SU-DHL-6 (cell line): Measurements from ENCODE around the gene ATP6V1B1.

ENCODE experiments used
- H2AFZ ChIP-seq: fragments of 200-600 bp; sonication (generic); 2 replicates; pipeline ENCODE4 v1.6.1; 2014; ENCODE audit warnings: low read depth, mild to moderate bottlenecking, moderate library complexity, mixed read lengths, antibody characterized with exemption, low read length; ENCODE audit not compliant: severe bottlenecking
- H3F3A ChIP-seq: fragments of 200-600 bp; shearing (Covaris generic); 2 replicates; pipeline ENCODE4 v1.6.0; 2016; ENCODE audit warnings: antibody characterized with exemption, mild to moderate bottlenecking; ENCODE audit not compliant: insufficient read depth
- H3K27ac ChIP-seq: fragments of 200-600 bp; sonication (generic); 2 replicates; pipeline ENCODE4 v1.5.1; 2016; ENCODE audit warnings: low read depth, mild to moderate bottlenecking, low read length, moderate library complexity, mixed read lengths
- H3K27me3 ChIP-seq: fragments of 200-600 bp; sonication (generic), shearing (Covaris generic); 2 replicates; pipeline ENCODE4 v1.6.0; 2014; ENCODE audit warnings: mild to moderate bottlenecking, low read length
- H3K36me3 ChIP-seq: fragments of 200-600 bp; sonication (generic); 2 replicates; pipeline ENCODE4 v1.6.1; 2014; ENCODE audit warnings: mild to moderate bottlenecking, low read length, mixed read lengths
- H3K4me2 ChIP-seq: fragments of 300-600, 200-600 bp; shearing (Covaris generic), sonication (generic); 2 replicates; pipeline ENCODE4 v1.6.0; 2014; ENCODE audit warnings: low read length, low read depth, mild to moderate bottlenecking; ENCODE audit not compliant: poor library complexity, severe bottlenecking
- H3K4me3 ChIP-seq: fragments of 200-600 bp; sonication (generic); 2 replicates; pipeline ENCODE4 v1.5.1; 2014; ENCODE audit warnings: antibody characterized with exemption, low read length, mild to moderate bottlenecking, mixed read lengths; ENCODE audit not compliant: insufficient read depth, poor library complexity, severe bottlenecking
- H3K79me2 ChIP-seq: fragments of 200-600 bp; sonication (generic); 2 replicates; pipeline ENCODE4 v1.6.1; 2014; ENCODE audit warnings: mild to moderate bottlenecking, low read length, moderate library complexity; ENCODE audit not compliant: insufficient read depth
- H3K9ac ChIP-seq: fragments of 200-600 bp; sonication (generic); 2 replicates; pipeline ENCODE4 v1.7.0; 2014; ENCODE audit warnings: mild to moderate bottlenecking, low read length
- H3K9me2 ChIP-seq: fragments of 200-600 bp; sonication (generic); replicated peaks from 2 replicates; pipeline ENCODE4 v1.6.1; 2014; ENCODE audit warnings: low read length; ENCODE audit not compliant: insufficient read depth
- H3K9me3 ChIP-seq: fragments of 200-600 bp; sonication (generic); 2 replicates; pipeline ENCODE4 v1.6.1; 2014; ENCODE audit warnings: low read length, mixed read lengths; ENCODE audit not compliant: insufficient read depth
- H4K20me1 ChIP-seq: fragments of 200-600 bp; sonication (generic); 2 replicates; pipeline ENCODE4 v1.6.1; 2014; ENCODE audit warnings: low read depth, mild to moderate bottlenecking, antibody characterized with exemption, low read length, moderate library complexity, mixed read lengths
- EZH2phosphoT487 ChIP-seq: fragments of 200-600 bp; sonication (generic), shearing (Covaris generic); conservative IDR thresholded peaks from 2 replicates; pipeline ENCODE4 v1.6.1; 2018; ENCODE audit warnings: mild to moderate bottlenecking, antibody characterized with exemption, low read length, moderate library complexity, mixed read lengths
- TF ChIP-seq, protein P1 (sequence below): fragments of 200-600 bp; sonication (generic); IDR thresholded peaks from one replicate; pipeline ENCODE4 v1.5.1; 2017; ENCODE audit warnings: antibody characterized with exemption, mild to moderate bottlenecking, low read length, moderate library complexity; ENCODE audit not compliant: insufficient read depth, poor library complexity, severe bottlenecking

ATP6V1B1 gene

GRCh38 chr2:70895998-70896764 lies 39.5 kb upstream of the ATP6V1B1 start:
- Histone ChIP-seq H3K9ac (no peak overlapping the region), H3K79me2 (no peaks in the 10 kb centered on the region), H3K27me3 (no peaks in the 10 kb centered on the region), H3K4me2 (no peak overlapping the region), H3K9me2 (no peaks in the 10 kb centered on the region), H3K27ac (no peak overlapping the region), H3F3A (no peaks in the 10 kb centered on the region), H2AFZ (no peak overlapping the region), H3K36me3 (no peaks in the 10 kb centered on the region), H3K4me3 (no peak overlapping the region), H4K20me1 (no peaks in the 10 kb centered on the region), H3K9me3 (no peaks in the 10 kb centered on the region)
- TF ChIP-seq, protein P1, sequence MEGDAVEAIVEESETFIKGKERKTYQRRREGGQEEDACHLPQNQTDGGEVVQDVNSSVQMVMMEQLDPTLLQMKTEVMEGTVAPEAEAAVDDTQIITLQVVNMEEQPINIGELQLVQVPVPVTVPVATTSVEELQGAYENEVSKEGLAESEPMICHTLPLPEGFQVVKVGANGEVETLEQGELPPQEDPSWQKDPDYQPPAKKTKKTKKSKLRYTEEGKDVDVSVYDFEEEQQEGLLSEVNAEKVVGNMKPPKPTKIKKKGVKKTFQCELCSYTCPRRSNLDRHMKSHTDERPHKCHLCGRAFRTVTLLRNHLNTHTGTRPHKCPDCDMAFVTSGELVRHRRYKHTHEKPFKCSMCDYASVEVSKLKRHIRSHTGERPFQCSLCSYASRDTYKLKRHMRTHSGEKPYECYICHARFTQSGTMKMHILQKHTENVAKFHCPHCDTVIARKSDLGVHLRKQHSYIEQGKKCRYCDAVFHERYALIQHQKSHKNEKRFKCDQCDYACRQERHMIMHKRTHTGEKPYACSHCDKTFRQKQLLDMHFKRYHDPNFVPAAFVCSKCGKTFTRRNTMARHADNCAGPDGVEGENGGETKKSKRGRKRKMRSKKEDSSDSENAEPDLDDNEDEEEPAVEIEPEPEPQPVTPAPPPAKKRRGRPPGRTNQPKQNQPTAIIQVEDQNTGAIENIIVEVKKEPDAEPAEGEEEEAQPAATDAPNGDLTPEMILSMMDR = no peak
- no peak for TF ChIP-seq EZH2phosphoT487

DNA sequence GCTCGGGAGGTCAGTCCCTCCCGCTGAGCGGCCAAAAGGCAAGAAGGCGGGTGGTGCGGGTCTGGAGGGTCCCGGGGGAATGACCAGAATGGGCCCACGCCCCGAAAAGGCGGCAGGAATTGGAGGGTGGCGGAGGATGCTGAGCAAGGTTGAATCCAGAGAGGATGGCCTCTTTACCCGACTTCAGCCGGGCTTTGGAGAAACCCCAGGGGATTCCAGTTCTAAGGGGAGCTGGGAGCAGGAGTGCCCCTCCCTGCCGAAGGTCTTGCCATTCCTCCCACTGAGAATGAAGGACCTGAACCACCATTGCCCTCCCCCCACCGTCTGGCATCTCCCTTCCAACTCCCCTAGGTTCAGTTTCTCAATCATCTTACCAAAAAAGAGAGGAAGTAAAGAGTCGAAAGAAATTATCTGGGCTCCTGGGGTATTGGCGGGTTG lies 38.9 kb upstream of the ATP6V1B1 start:
- no peaks in the 10 kb centered on the region for H3K27me3 ChIP-seq
- no peak for TF ChIP-seq EZH2phosphoT487
- TF ChIP-seq, protein P1 = no peak
- H3K79me2 ChIP-seq = no peaks in the 10 kb centered on the region
- H3K36me3 ChIP-seq = no peaks in the 10 kb centered on the region
- H3K9ac ChIP-seq = no peak overlapping the region
- no peak overlapping the region for H3K4me3 ChIP-seq
- no peak overlapping the region for H3K4me2 ChIP-seq
- no peaks in the 10 kb centered on the region for H3F3A ChIP-seq
- H3K9me2 ChIP-seq = no peaks in the 10 kb centered on the region
- no peaks in the 10 kb centered on the region for H4K20me1 ChIP-seq
- H2AFZ ChIP-seq = no peak overlapping the region
- H3K27ac ChIP-seq = no peak overlapping the region
- no peaks in the 10 kb centered on the region for H3K9me3 ChIP-seq

- Histone ChIP-seq H3K4me2 (no peak overlapping the region), H3K36me3 (no peaks in the 10 kb centered on the region), H3K79me2 (no peaks in the 10 kb centered on the region), H4K20me1 (no peaks in the 10 kb centered on the region), H3K9me2 (no peaks in the 10 kb centered on the region), H3K27ac (no peak overlapping the region), H3K4me3 (no peak overlapping the region), H2AFZ (no peak overlapping the region), H3K9me3 (no peaks in the 10 kb centered on the region), H3K27me3 (no peaks in the 10 kb centered on the region), H3F3A (no peaks in the 10 kb centered on the region), H3K9ac (no peak overlapping the region)
- TF ChIP-seq EZH2phosphoT487 = no peak
- TF ChIP-seq, protein P1 = no peak
Measured at GRCh38 chr2:70897203-70897976, 38.3 kb upstream of the ATP6V1B1 start.
